H1 (cell line): Measurements from ENCODE around the gene RIN1. TPM values are rescaled to one million over a fixed set of nuclear protein-coding genes. Genes with fewer than 3 reads are reported as not detected.

Experiments used
- ATF2 ChIP-seq: IDR thresholded peaks from 2 replicates; pipeline ENCODE4 v1.6.1; 2012; ENCODE audit warnings: low read length, inconsistent platforms
- BRCA1 ChIP-seq: IDR thresholded peaks from 2 replicates; pipeline ENCODE4 v1.6.1; 2012; ENCODE audit warnings: low read depth, low read length, improper control_type of control experiment
- polyA plus RNA-seq, 7 experiments: library from polyadenylated mRNA; depleted of rRNA in 3 of 7; stranded (reverse) in 5 of 7; unstranded in 2 of 7; fragments of >200 nt in 5 of 7; fragments of 200-250 nt in 2 of 7; gene quantifications; 1 replicate in 5 of 7; 2 replicates in 1 of 7; 4 replicates in 1 of 7; pipeline versions ENCODE4 v1.2.1 to v1.2.3, GENCODE V29; 2011 to 2013; ENCODE audit warnings: missing spikeins in 2 of 7, mixed read lengths in 2 of 7
- total RNA-seq: library from RNA; stranded (reverse); fragmentation: NEBNext Ultra II Directional; extraction: Animal tissue kit (Norgen Biotek cat#: 25700); gene quantifications from 2 replicates; pipeline ENCODE4 v1.2.1, GENCODE V29; 2021

Gene RIN1
- total and polyA plus RNA-seq, 2 of the 8 experiments (the other 6 are each of a cell fraction or from before 2014, with no cell fraction given): 2.5 to 5.4 TPM

GRCh38 chr11:66294626-66295620 is 41.3 kb downstream of the RIN1 start (continued):
- no peak for TF ChIP-seq ATF2
- TF ChIP-seq BRCA1: no peak
